GM18951 (cell line): ENCODE data around the gene EXOSC3.
"Not testable (repeated sequence)": the region's sequence is repeated elsewhere in the genome, so short reads cannot be mapped to it uniquely, and the experiment has no call there.

ENCODE experiments used
- POLR2A ChIP-seq: IDR thresholded peaks from 4 replicates; pipeline ENCODE4 v1.6.1; 2011; ENCODE audit warnings: mild to moderate bottlenecking; ENCODE audit not compliant: insufficient read length, insufficient read depth; ENCODE audit errors: extremely low read depth
- in situ Hi-C: fragments of 300-500 bp; cut with MboI; formaldehyde crosslinking; loops from one replicate; pipeline ENCODE4 v1.12.0; 2022; ENCODE audit warnings: low sequenced_read_pairs, mixed read lengths, inconsistent platforms; ENCODE audit not compliant: unreplicated experiment

Gene EXOSC3

DNA sequence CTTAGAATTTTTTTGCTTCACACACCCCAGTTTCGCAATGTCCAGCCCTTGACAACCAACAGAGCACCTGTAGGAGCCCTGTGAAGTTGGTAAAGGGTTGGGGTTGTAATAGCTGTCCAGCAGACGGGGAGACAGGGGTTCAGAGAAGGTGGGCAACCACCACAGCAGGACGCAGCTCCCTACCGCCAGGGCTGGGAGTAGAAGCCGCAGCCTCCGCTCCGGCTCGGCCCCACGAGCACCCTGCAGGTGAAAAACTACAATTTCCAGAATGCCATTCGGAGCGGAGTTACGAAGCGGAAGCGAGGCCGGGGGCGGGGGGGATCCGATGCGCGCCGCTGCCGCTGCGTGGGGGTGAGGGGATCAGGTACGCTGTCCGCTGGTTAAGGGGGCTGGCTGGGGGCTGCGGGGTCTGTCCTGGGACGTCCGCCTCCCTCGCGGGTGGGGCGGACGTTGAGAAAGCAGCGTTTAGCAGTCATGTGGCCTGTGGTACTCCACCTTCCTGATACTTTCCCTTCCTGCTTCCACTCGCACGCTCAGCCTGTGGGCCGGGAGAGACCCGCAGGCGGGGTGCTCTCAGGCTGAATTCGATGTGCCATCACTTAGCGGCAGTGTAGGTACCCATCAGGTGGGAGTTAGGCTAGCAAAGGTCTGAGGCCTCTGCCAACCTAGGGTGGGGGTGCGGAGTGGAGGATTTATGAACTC is 31.2 kb downstream of the EXOSC3 start, which contains the start of gene TRMT10B:
Gene TRMT10B, plus strand, starts transcription at position 317 of the 702 bp plus-strand sequence. CDS start 8,127 bp downstream, outside the sequence.
- in situ Hi-C loops: no loop called here
- peak; percentile 72 for TF ChIP-seq POLR2A

DNA sequence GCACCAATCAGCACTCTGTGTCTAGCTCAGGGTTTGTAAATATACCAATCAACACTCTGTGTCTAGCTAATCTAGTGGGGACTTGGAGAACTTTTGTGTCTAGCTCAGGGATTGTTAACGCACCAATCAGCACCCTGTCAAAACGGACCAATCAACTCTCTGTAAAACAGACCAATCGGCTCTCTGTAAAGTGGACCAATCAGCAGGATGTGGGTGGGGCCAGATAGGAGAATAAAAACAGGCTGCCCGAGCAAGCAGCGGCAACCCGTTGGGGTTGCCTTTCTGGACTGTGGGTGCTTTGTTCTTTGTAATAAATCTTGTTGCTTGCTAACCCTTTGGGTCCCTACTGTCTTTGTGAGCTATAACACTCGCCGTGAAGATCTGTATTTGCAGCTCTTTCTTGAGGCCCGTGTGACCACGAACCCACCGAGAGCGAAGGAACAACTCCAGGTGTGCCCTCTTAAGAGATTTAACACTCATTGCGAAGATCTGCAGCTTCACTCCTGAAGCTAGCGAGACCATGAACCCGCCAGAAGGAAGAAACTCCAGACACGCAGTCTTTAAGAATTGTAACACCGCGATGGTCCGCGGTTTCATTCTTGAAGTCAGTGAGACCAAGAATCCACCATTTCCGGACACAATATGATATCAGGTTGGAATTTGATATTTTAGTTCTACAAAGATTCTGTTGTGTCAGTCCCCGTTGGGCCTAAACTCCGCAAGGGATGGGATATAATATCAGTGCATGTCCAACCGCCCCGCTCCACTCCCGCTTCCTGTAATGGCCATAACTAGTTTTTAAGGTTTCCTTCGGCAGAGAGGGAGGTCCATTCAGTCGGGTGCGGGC is 32.0 kb downstream of the EXOSC3 start:
- TF ChIP-seq POLR2A: no peak
- in situ Hi-C loops: no loop called here

DNA sequence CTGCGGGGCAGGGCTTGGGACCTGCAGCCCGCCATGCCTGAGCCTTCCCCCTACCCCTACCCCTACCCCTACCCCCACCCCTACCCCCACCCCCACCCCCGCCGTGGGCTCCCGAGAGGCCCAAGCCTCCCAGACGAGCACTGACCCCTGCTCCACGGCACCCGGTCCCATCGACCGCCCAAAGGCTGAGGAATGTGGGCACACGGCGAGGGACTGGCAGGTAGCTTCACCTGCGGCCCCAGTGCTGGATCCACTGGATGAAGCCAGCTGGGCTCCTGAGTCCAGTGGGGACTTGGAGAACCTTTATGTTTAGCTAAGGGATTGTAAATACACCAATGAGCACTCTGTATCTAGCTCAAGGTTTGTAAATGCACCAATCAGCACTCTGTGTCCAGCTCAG is 32.8 kb downstream of the EXOSC3 start:
- in situ Hi-C loops: not testable (repeated sequence)

GRCh38 chr9:37751704-37752103 is 33.2 kb downstream of the EXOSC3 start:
- in situ Hi-C loops: not testable (repeated sequence)

- no peak for TF ChIP-seq POLR2A
- in situ Hi-C loops: no loop called here
Measured at GRCh38 chr9:37751186-37751585, 33.7 kb downstream of the EXOSC3 start.

DNA sequence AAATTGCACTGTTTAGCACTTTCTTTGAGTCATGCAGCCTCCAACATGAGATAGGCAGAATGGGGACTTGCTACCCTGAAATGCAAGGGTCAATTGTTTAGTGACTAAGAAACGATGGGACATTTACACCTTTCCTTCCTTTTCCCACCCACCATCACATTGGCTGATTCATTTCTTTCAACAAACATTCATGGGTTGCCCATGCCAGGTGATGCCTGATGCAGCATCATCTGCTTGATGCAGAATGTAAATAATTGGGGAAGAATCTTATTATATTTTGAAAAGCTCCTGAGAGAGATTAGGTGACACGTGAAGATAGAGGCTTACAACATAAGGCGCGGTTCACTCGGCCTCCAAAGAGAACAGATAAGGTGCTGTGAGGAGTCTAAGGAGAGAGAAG is 35.7 kb downstream of the EXOSC3 start:
- TF ChIP-seq POLR2A: no peak
- in situ Hi-C loops: loop anchor here (25.0 kb wide), 1 partner anchor 262 kb away; the partner anchor contains the start of gene POLR1E

DNA sequence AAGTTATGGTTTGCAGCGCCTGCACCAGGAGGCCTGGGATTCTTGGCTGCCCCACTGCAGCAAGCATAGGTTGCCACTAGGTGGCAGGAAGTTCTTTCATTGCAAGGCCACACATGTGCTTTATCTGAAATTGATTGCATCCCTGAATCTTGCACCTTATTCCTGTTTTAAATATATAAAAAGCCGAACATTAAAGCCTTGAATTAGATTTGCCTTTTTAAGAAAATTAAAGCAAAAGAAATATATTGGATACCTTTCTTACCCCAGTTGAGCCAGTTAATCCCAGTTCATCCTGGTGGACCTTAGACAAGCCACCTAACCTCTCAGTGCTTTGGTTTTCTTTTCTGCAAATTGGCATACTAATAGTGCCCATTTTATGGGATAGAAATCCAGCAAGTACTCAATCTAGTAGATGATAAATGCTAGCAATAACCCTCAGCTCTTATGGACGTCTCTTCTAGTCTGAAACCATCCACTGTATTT is 37.6 kb downstream of the EXOSC3 start:
- in situ Hi-C loops: loop anchor here (25.0 kb wide), 1 partner anchor 260 kb away; the partner anchor contains the start of gene POLR1E
- TF ChIP-seq POLR2A: no peak

- in situ Hi-C loops: loop anchor here (25.0 kb wide), 1 partner anchor 259 kb away; the partner anchor contains the start of gene POLR1E
- no peak for TF ChIP-seq POLR2A
Measured at GRCh38 chr9:37746448-37747270, 38.2 kb downstream of the EXOSC3 start.

DNA sequence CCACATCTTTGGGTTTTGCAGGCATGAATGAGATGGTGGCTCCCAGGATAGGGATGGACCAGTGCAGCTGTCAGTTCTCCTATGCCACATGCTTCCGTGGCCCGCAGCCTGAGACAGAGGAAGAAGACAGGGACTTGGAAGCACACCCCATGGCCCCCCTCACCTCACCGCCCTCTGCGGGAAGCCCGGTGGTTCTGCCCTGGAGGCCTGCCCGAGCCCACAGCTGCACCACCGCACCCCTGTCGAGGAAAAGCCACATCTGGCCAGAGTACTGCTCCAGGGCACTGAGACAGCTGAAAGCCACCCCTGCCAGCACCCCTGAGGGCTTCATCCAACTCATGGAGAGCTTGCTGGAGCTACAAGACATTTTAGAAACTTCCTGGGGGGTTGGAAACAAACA is 38.9 kb downstream of the EXOSC3 start:
- in situ Hi-C loops: loop anchor here (25.0 kb wide), 1 partner anchor 259 kb away; the partner anchor contains the start of gene POLR1E
- TF ChIP-seq POLR2A: no peak

GRCh38 chr9:37740631-37741328 is 44.1 kb downstream of the EXOSC3 start:
- in situ Hi-C loops: loop anchor here (25.0 kb wide), 1 partner anchor 253 kb away; the partner anchor contains the start of gene POLR1E

GRCh38 chr9:37740128-37740527 is 44.7 kb downstream of the EXOSC3 start:
- TF ChIP-seq POLR2A: no peak
- in situ Hi-C loops: loop anchor here (25.0 kb wide), 1 partner anchor 253 kb away; the partner anchor contains the start of gene POLR1E

More at GRCh38 chr9:37740631-37741328, 44.1 kb downstream of the EXOSC3 start:
- no peak for TF ChIP-seq POLR2A

- TF ChIP-seq POLR2A: no peak
- in situ Hi-C loops: loop anchor here (25.0 kb wide), 1 partner anchor 252 kb away; the partner anchor contains the start of gene POLR1E
Measured at GRCh38 chr9:37739222-37739621, 45.6 kb downstream of the EXOSC3 start.

DNA sequence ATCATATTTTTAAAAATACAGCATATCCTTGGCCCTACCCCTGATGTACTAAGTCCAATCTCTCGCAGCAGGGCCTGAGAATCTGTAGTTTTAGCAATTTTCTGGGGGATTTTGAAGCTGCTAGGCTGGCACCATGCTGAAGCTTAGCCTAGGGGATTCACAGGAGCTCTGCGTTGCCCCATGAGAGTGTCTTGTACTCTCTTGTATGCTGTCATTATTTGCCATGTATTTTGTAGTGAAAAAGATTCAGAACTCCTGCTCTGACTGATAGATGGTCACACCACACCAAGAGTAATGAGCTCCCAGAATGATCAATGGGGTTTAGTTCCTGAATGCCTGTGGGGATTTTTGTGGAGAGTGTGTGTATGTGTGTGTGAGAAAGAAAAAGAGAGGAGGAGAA is 51.9 kb downstream of the EXOSC3 start:
- no peak for TF ChIP-seq POLR2A
- in situ Hi-C loops: loop anchor here (25.0 kb wide), 1 partner anchor 246 kb away; the partner anchor contains the start of gene POLR1E
